Measurements from ENCODE around the gene P2RX5.

GRCh38 chr17:3678821-3679530 lies 17.0 kb downstream of the P2RX5 start:
- no peak for TF ChIP-seq CTCF (IDR thresholded peaks at IDR 0.05)
- TF ChIP-seq POLR2A (IDR thresholded peaks at IDR 0.05) = no peak

Measured in adrenal gland (tissue), 5 donors.